ENCODE results near the gene DYNLL2. TPM values are rescaled to one million over a fixed set of nuclear protein-coding genes. Genes with fewer than 3 reads are reported as not detected.

DYNLL2 gene
- total RNA-seq (10 to 100 TPM; 19.4 to 29.7 (median 23.1) TPM), polyA plus RNA-seq (10 to 100 TPM in 2 of 3 donors, 1 to 10 TPM in 1; 9.9 to 26.3 (median 11.1) TPM)
- long read RNA-seq, donor 1, full-length matches to known transcripts: 8 of 8 reads
- long read RNA-seq, donor 1, partial matches to known transcripts: 0 of 8 reads
- long read RNA-seq, donor 1, other reads (novel, unspliced or antisense): 0 of 8 reads
- long read RNA-seq, donor 2, full-length matches to known transcripts: 9 of 9 reads
- long read RNA-seq, donor 2, partial matches to known transcripts: 0 of 9 reads
- long read RNA-seq, donor 2, other reads (novel, unspliced or antisense): 0 of 9 reads

GRCh38 chr17:58082870-58083490 is at the start of gene DYNLL2:
TSS of gene DYNLL2 (plus strand) at chr17:58083419. CDS start at chr17:58087091, 3,672 bp downstream.
- no peak for TF ChIP-seq POLR2A (IDR thresholded peaks at IDR 0.05)
- peak in 1 of 11 experiments; percentile 8 for TF ChIP-seq CTCF (IDR thresholded peaks at IDR 0.05 in 8 of 11, conservative IDR thresholded peaks at IDR 0.05 in 3 of 11)
- TF ChIP-seq POLR2AphosphoS5 (IDR thresholded peaks at IDR 0.05): peak; percentile 9 to 58 (median 53)
- WGBS, 5 donors: 1 to 6% (median 1%) methylated on average over 7 to 45 of the region's 45 CpGs
- H3K4me1 ChIP-seq: peaks cover 18 to 49% (median 41%) of the 10 kb centered on the region in 6 donors
- H3K9me3 ChIP-seq: no peaks in the 10 kb centered on the region
- intact Hi-C loops (cut with DNase I; ENCODE audit: low total_unique reads): loop anchor here (10.0 kb wide), 1 partner anchor 78 kb away; the partner anchor contains the start of gene SRSF1
- H3K27me3 ChIP-seq (replicated peaks in 1 of 7): no peaks in the 10 kb centered on the region
- peaks cover 0 to 31% (median 11%) of the 10 kb centered on the region in 6 donors for H3K36me3 ChIP-seq
- H3K4me3 ChIP-seq: peak within 1 kb of the TSS; percentile 83 to 99 (median 96)
- H3K27ac ChIP-seq: peak within 1 kb of the TSS; percentile 85 to 99 (median 96)
- peak; percentile 97 for DNase-seq

- intact Hi-C loops (cut with DNase I; ENCODE audit: low total_unique reads): no loop called here
- Histone ChIP-seq H3K4me1 (no peaks in the 10 kb centered on the region), H3K27me3 (replicated peaks in 1 of 7) (peaks cover 0 to 34% (median 0%) of the 10 kb centered on the region in 7 donors), H3K4me3 (no peak overlapping the region), H3K9me3 (no peaks in the 10 kb centered on the region), H3K36me3 (no peaks in the 10 kb centered on the region), H3K27ac (no peak overlapping the region)
- 74 to 89% (median 76%) methylated on average over 3 of the region's 3 CpGs for WGBS, 5 donors
- no peak for DNase-seq
- TF ChIP-seq POLR2A (IDR thresholded peaks at IDR 0.05): no peak
- no peak for TF ChIP-seq CTCF (IDR thresholded peaks at IDR 0.05 in 8 of 11, conservative IDR thresholded peaks at IDR 0.05 in 3 of 11)
- no peak for TF ChIP-seq POLR2AphosphoS5 (IDR thresholded peaks at IDR 0.05)
Measured at GRCh38 chr17:58039975-58040374, 43.2 kb upstream of the DYNLL2 start.

- 75 to 83% (median 78%) methylated on average over 6 to 8 of the region's 8 CpGs for WGBS, 5 donors
- intact Hi-C loops (cut with DNase I; ENCODE audit: low total_unique reads): no loop called here
- no peaks in the 10 kb centered on the region for H3K4me1 ChIP-seq
- H3K9me3 ChIP-seq: no peaks in the 10 kb centered on the region
- H3K4me3 ChIP-seq: no peak overlapping the region
- TF ChIP-seq POLR2AphosphoS5 (IDR thresholded peaks at IDR 0.05) (no peak), CTCF (IDR thresholded peaks at IDR 0.05 in 8 of 11, conservative IDR thresholded peaks at IDR 0.05 in 3 of 11) (no peak), POLR2A (IDR thresholded peaks at IDR 0.05) (no peak)
- no peak for DNase-seq
- no peak overlapping the region for H3K27ac ChIP-seq
- H3K36me3 ChIP-seq: no peaks in the 10 kb centered on the region
- peaks cover 0 to 38% (median 0%) of the 10 kb centered on the region in 7 donors for H3K27me3 ChIP-seq (replicated peaks in 1 of 7)
Measured at GRCh38 chr17:58040386-58040785, 42.8 kb upstream of the DYNLL2 start.

GRCh38 chr17:58041161-58041560 is 42.1 kb upstream of the DYNLL2 start:
- 59 to 70% (median 65%) methylated on average over 5 of the region's 5 CpGs for WGBS, 5 donors
- H3K4me1 ChIP-seq: no peaks in the 10 kb centered on the region
- TF ChIP-seq POLR2AphosphoS5 (IDR thresholded peaks at IDR 0.05) (no peak), CTCF (IDR thresholded peaks at IDR 0.05 in 8 of 11, conservative IDR thresholded peaks at IDR 0.05 in 3 of 11) (no peak), POLR2A (IDR thresholded peaks at IDR 0.05) (no peak)
- H3K9me3 ChIP-seq: no peaks in the 10 kb centered on the region
- peaks cover 0 to 38% (median 0%) of the 10 kb centered on the region in 7 donors for H3K27me3 ChIP-seq (replicated peaks in 1 of 7)
- H3K4me3 ChIP-seq: no peak overlapping the region
- intact Hi-C loops (cut with DNase I; ENCODE audit: low total_unique reads): no loop called here
- no peak overlapping the region for H3K27ac ChIP-seq
- DNase-seq: no peak
- H3K36me3 ChIP-seq: no peaks in the 10 kb centered on the region

Data from spleen (tissue), 13 donors.